ENCODE results near the gene LAMTOR2.

- TF ChIP-seq CTCF (IDR thresholded peaks at IDR 0.05 in 2 of 3, conservative IDR thresholded peaks at IDR 0.05 in 1 of 3; ENCODE audit: borderline replicate concordance in 1 of 3, insufficient read depth in 1 of 3, low read depth in 2 of 3, low read length in 2 of 3), result no peak
- no peak for TF ChIP-seq YY1 (IDR thresholded peaks at IDR 0.05; ENCODE audit: extremely low read depth, insufficient replicate concordance, low read depth, low read length)
- no peak for TF ChIP-seq RAD21 (IDR thresholded peaks at IDR 0.05; ENCODE audit: low read depth)
- TF ChIP-seq REST (IDR thresholded peaks at IDR 0.05; ENCODE audit: low read depth), result no peak
- no peak for TF ChIP-seq EZH2 (IDR thresholded peaks at IDR 0.05)
- no peak for TF ChIP-seq SIN3A (IDR thresholded peaks at IDR 0.05; ENCODE audit: low read depth)
- TF ChIP-seq POLR2AphosphoS5 (IDR thresholded peaks at IDR 0.05; ENCODE audit: low read depth, low read length), result no peak
- TF ChIP-seq POLR2A (IDR thresholded peaks at IDR 0.05; ENCODE audit: borderline replicate concordance, extremely low read depth, insufficient read depth, insufficient read length), result no peak
- no peak for TF ChIP-seq MAX (IDR thresholded peaks at IDR 0.05)
- TF ChIP-seq ZNF274 (IDR thresholded peaks at IDR 0.05; ENCODE audit: low read depth, low read length), result no peak
- no peak for TF ChIP-seq CEBPB (IDR thresholded peaks at IDR 0.05; ENCODE audit: low read depth)
Observed at GRCh38 chr1:156072251-156072650, 17.7 kb downstream of the LAMTOR2 start.

All from HCT116 (cell line).